K562 (cell line): ENCODE measurements around the gene DYNC1I1.

ENCODE experiments used
- BRF2 ChIP-seq: IDR thresholded peaks from 3 replicates; pipeline ENCODE4 v1.6.1; 2011; ENCODE audit warnings: borderline replicate concordance, mild to moderate bottlenecking; ENCODE audit not compliant: insufficient read length, insufficient read depth
- CTCF ChIP-seq, 3 experiments: IDR thresholded peaks in 2 of 3; conservative IDR thresholded peaks in 1 of 3; 2 replicates each; pipeline ENCODE4 v1.5.1; 2011 to 2012; ENCODE audit warnings: low read length in 3 of 3, mild to moderate bottlenecking in 3 of 3, control low read depth in 2 of 3, improper control_type of control experiment in 1 of 3, inconsistent platforms in 1 of 3, low read depth in 1 of 3, mixed read lengths in 1 of 3, moderate library complexity in 1 of 3; ENCODE audit not compliant: insufficient read depth in 2 of 3
- EP300 ChIP-seq: IDR thresholded peaks from 2 replicates; pipeline ENCODE4 v1.6.1; 2012; ENCODE audit warnings: low read length, improper control_type of control experiment
- GABPA ChIP-seq: fragments of 200-800 bp; sonication (Bioruptor generic); conservative IDR thresholded peaks from 2 replicates; pipeline ENCODE4 v1.6.1; 2016; ENCODE audit warnings: low read depth, missing genetic modification characterization, missing compliant biosample characterization
- RBFOX2 ChIP-seq: fragments of 200-400 bp; formaldehyde crosslinking; IDR thresholded peaks from 2 replicates; pipeline ENCODE4 v1.6.1; 2017; ENCODE audit warnings: low read depth, mild to moderate bottlenecking, low read length, moderate library complexity
- UBTF ChIP-seq, 2 experiments: IDR thresholded peaks; 2 replicates each; pipeline ENCODE4 v1.6.1; 2012; ENCODE audit warnings: improper control_type of control experiment in 2 of 2, low read depth in 2 of 2, low read length in 2 of 2, borderline replicate concordance in 1 of 2
- YY1 ChIP-seq, 3 experiments: IDR thresholded peaks; 2 replicates each; pipeline ENCODE4 v1.6.1; 2011; ENCODE audit warnings: low read length in 2 of 3, mild to moderate bottlenecking in 2 of 3, moderate library complexity in 2 of 3, borderline replicate concordance in 1 of 3, control low read depth in 1 of 3, low read depth in 1 of 3; ENCODE audit not compliant: insufficient read depth in 3 of 3, insufficient replicate concordance in 2 of 3, control insufficient read depth in 1 of 3, insufficient read length in 1 of 3; ENCODE audit errors: extremely low read depth in 1 of 3
- ZBTB26 ChIP-seq: fragments of 450-650 bp; formaldehyde crosslinking; IDR thresholded peaks from 2 replicates; pipeline ENCODE4 v1.4.0; 2022; ENCODE audit warnings: missing genetic modification characterization
- ZEB2 ChIP-seq: fragments of 450-650 bp; IDR thresholded peaks from 2 replicates; pipeline ENCODE4 v1.6.1; 2016
- ZNF24 ChIP-seq: fragments of 450-650 bp; IDR thresholded peaks from 2 replicates; pipeline ENCODE4 v1.6.1; 2016
- ZNF263 ChIP-seq: sonication (generic); formaldehyde crosslinking; IDR thresholded peaks from 2 replicates; pipeline ENCODE4 v1.8.0; 2022; ENCODE audit warnings: mild to moderate bottlenecking, missing genetic modification reagents, borderline replicate concordance
- TF ChIP-seq, protein P1 (sequence below): fragments of 250-450 bp; sonication (Bioruptor Pico); IDR thresholded peaks from 2 replicates; pipeline ENCODE4 v1.5.0; 2020; ENCODE audit warnings: mild to moderate bottlenecking, borderline replicate concordance

DNA sequence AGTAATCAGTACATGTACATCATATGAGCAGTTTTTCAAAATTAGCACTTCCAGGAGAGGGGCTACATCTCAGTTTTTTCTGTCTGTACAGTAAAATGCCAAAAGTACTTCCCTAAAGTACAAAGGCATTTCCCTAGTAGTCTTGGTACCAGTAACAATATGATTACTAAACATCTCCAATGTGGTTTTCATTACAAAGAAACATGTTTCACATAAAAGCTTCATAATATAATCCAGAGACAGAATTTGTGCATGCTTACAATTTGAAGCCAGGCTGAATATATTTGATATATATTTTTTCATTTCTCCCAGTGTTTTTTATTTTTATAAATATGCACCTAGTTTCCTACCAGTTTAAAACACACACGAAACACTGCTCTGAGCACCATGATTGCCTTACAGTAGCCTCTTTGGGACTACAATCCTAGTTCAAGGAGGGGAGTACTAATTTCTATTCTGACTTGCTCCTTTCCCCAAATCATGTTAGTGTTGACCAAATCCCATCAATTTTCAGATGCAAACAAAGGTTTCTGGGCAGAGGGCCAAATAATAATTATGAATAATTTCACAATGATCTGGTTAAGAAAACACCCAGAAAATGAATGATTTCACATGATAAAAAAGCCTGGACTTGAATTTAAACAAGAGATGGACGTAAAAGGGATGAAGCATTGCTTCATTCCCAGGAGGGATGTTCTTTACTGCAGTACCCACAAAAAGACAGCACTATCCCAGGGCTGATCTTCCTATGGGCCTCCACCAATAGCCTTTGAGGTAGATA, 348.3 kb downstream of the DYNC1I1 start:
- TF ChIP-seq ZEB2 (no peak), GABPA (no peak), BRF2 (no peak), ZBTB26 (CRISPR knock-in tag) (no peak), YY1 (IDR thresholded peaks at IDR 0.05; ENCODE audit: borderline replicate concordance in 1 of 3, control insufficient read depth in 1 of 3, extremely low read depth in 1 of 3, insufficient read depth in 3 of 3, insufficient read length in 1 of 3, insufficient replicate concordance in 2 of 3, low read depth in 1 of 3, low read length in 2 of 3) (no peak), UBTF (IDR thresholded peaks at IDR 0.05; ENCODE audit: borderline replicate concordance in 1 of 2, low read depth in 2 of 2, low read length in 2 of 2) (no peak), RBFOX2 (no peak), ZNF24 (no peak), EP300 (no peak), ZNF263 (CRISPR knock-in tag) (no peak), CTCF (IDR thresholded peaks at IDR 0.05 in 2 of 3, conservative IDR thresholded peaks at IDR 0.05 in 1 of 3; ENCODE audit: insufficient read depth in 2 of 3, low read depth in 1 of 3, low read length in 3 of 3) (no peak)
- TF ChIP-seq, protein P1, sequence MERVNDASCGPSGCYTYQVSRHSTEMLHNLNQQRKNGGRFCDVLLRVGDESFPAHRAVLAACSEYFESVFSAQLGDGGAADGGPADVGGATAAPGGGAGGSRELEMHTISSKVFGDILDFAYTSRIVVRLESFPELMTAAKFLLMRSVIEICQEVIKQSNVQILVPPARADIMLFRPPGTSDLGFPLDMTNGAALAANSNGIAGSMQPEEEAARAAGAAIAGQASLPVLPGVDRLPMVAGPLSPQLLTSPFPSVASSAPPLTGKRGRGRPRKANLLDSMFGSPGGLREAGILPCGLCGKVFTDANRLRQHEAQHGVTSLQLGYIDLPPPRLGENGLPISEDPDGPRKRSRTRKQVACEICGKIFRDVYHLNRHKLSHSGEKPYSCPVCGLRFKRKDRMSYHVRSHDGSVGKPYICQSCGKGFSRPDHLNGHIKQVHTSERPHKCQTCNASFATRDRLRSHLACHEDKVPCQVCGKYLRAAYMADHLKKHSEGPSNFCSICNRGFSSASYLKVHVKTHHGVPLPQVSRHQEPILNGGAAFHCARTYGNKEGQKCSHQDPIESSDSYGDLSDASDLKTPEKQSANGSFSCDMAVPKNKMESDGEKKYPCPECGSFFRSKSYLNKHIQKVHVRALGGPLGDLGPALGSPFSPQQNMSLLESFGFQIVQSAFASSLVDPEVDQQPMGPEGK (CRISPR knock-in tag), result no peak
